Peyer's patch (tissue), 4 donors: ENCODE results near the gene IKZF2.

Source experiments
- POLR2A ChIP-seq, 2 donors: fragments of 450-650 bp; IDR thresholded peaks; one replicate each; pipeline ENCODE4 v1.5.1; 2017; ENCODE audit warnings: antibody characterized with exemption in 2 of 2, mild to moderate bottlenecking in 2 of 2, moderate library complexity in 2 of 2
- TF ChIP-seq, protein P1 (sequence below), 6 experiments: fragments of 450-650 bp in 4 of 6; fragments of 200-600 bp in 2 of 6; sonication (generic) in 1 of 6; IDR thresholded peaks; one replicate each; pipeline ENCODE4 v1.5.1; 2017 to 2019; ENCODE audit warnings: antibody characterized with exemption in 6 of 6, mild to moderate bottlenecking in 3 of 6, moderate library complexity in 1 of 6

DNA sequence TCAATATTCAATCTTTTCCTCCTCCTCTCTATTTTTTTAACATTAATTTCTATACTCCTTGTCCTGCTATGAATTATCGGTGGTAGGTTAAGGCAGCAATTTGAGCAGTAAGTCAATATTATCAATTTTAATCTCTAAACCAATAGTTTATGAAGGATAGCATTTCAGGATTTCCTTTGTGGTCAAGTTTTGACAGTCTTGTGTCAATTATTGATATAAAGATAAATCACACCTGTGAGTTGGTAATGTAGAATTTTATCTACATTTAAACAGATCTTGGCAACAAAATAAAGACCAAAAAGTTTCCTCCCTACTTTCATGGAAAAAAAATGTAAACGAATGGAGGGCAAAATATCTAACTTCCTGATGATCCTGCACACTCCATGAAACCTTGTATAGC is 87.3 kb downstream of the IKZF2 start:
- TF ChIP-seq, protein P1, sequence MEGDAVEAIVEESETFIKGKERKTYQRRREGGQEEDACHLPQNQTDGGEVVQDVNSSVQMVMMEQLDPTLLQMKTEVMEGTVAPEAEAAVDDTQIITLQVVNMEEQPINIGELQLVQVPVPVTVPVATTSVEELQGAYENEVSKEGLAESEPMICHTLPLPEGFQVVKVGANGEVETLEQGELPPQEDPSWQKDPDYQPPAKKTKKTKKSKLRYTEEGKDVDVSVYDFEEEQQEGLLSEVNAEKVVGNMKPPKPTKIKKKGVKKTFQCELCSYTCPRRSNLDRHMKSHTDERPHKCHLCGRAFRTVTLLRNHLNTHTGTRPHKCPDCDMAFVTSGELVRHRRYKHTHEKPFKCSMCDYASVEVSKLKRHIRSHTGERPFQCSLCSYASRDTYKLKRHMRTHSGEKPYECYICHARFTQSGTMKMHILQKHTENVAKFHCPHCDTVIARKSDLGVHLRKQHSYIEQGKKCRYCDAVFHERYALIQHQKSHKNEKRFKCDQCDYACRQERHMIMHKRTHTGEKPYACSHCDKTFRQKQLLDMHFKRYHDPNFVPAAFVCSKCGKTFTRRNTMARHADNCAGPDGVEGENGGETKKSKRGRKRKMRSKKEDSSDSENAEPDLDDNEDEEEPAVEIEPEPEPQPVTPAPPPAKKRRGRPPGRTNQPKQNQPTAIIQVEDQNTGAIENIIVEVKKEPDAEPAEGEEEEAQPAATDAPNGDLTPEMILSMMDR (IDR thresholded peaks at IDR 0.05) = no peak
- TF ChIP-seq POLR2A (IDR thresholded peaks at IDR 0.05) = no peak
